T follicular helper cell (primary cell): ENCODE results near the gene C4B.
"Not testable (repeated sequence)": the region's sequence is repeated elsewhere in the genome, so short reads cannot be mapped to it uniquely, and the experiment has no call there.

Experiments
- DNase-seq: peaks from one replicate; pipeline ENCODE4 v3.0.0-alpha.2; 2020; ENCODE audit warnings: low read depth

The C4B gene

GRCh38 chr6:31980998-31981397 is 33.6 kb upstream of the C4B start:
- DNase-seq: not testable (repeated sequence)

- not testable (repeated sequence) for DNase-seq
Observed at GRCh38 chr6:31981744-31982143, 32.9 kb upstream of the C4B start, which contains the start of gene C4A. TSS of gene C4A (plus strand) at chr6:31982057. CDS start at chr6:31982108, 51 bp downstream.

- not testable (repeated sequence) for DNase-seq
Observed at GRCh38 chr6:31989363-31989762, 25.2 kb upstream of the C4B start.

GRCh38 chr6:31994421-31994820 is 20.2 kb upstream of the C4B start:
- not testable (repeated sequence) for DNase-seq

GRCh38 chr6:31996385-31996784 is 18.2 kb upstream of the C4B start:
- not testable (repeated sequence) for DNase-seq

GRCh38 chr6:32002546-32003268 is 11.9 kb upstream of the C4B start:
- not testable (repeated sequence) for DNase-seq

- not testable (repeated sequence) for DNase-seq
Observed at GRCh38 chr6:32003301-32003700, 11.3 kb upstream of the C4B start.

- not testable (repeated sequence) for DNase-seq
Observed at GRCh38 chr6:32004393-32004792, 10.2 kb upstream of the C4B start.

GRCh38 chr6:32004864-32005537 is 9.6 kb upstream of the C4B start:
- not testable (repeated sequence) for DNase-seq

- DNase-seq: not testable (repeated sequence)
Observed at GRCh38 chr6:32005538-32005880, 9.1 kb upstream of the C4B start.

GRCh38 chr6:32005991-32006529 is 8.5 kb upstream of the C4B start:
- DNase-seq: not testable (repeated sequence)

- DNase-seq: not testable (repeated sequence)
Observed at GRCh38 chr6:32007086-32007485, 7.5 kb upstream of the C4B start.

GRCh38 chr6:32008037-32008436 is 6.6 kb upstream of the C4B start:
- not testable (repeated sequence) for DNase-seq

GRCh38 chr6:32008616-32009015 is 6.0 kb upstream of the C4B start:
- DNase-seq: not testable (repeated sequence)

GRCh38 chr6:32009537-32009936 is 5.1 kb upstream of the C4B start:
- DNase-seq: not testable (repeated sequence)

- DNase-seq: not testable (repeated sequence)
Observed at GRCh38 chr6:32010856-32011530, 3.6 kb upstream of the C4B start.

- not testable (repeated sequence) for DNase-seq
Observed at GRCh38 chr6:32012941-32013617, 1.5 kb upstream of the C4B start.

- DNase-seq: not testable (repeated sequence)
Observed at GRCh38 chr6:32013738-32014137, 857 bp upstream of the C4B start.

- not testable (repeated sequence) for DNase-seq
Observed at GRCh38 chr6:32022100-32022499, 7.5 kb downstream of the C4B start.

- not testable (repeated sequence) for DNase-seq
Observed at GRCh38 chr6:32028631-32029030, 14.0 kb downstream of the C4B start.

GRCh38 chr6:32029553-32029952 is 15.0 kb downstream of the C4B start:
- DNase-seq: not testable (repeated sequence)
